Smooth muscle cell of the brain vasculature (primary cell): ENCODE results near the gene MTHFD1L.
"Not testable (repeated sequence)": the region's sequence is repeated elsewhere in the genome, so short reads cannot be mapped to it uniquely, and the experiment has no call there.

Experiments
- DNase-seq: peaks from one replicate; pipeline ENCODE4 v3.0.0-alpha.2; 2012; ENCODE audit warnings: low read depth, low spot score

MTHFD1L gene

DNA sequence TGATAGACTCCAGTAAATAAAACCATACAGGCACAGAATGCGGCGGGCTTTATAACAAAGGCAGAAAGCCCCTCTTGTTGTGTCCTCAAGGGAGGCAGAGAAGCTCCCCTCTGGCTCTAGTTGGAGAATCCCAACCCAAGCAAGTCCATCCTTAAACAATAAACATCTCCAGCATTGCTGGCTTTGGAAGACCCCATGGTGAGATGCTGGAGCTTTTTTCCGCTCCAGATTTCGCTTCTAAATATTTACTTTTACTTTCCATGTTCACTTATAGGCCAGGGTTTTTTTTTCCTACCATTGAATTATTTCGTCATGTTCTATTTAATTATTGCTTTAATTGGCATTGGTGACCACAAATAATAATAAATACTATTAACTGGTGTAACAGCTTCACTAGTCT is 176.2 kb downstream of the MTHFD1L start:
- DNase-seq: no peak

DNA sequence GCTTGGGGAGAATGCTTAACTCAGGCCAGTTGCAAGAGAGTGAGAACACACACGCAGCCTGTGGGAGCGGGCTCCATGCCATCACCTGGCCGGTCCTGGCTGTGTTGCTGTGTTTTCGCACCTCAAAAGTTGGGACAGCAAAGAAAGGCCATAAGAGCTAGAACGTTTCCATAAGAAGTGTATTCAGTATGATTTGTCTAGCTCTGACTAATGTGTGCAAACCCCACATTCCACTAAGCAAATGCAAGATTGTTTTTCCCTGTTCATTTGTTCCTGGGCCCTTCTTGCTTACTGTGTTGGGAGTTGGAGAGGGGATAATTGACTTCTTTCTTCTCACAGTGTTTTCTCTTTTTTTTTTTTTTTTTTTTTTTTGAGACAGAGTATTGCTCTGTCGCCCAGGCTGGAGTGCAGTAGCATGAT is 177.4 kb downstream of the MTHFD1L start:
- DNase-seq: not testable (repeated sequence)

DNA sequence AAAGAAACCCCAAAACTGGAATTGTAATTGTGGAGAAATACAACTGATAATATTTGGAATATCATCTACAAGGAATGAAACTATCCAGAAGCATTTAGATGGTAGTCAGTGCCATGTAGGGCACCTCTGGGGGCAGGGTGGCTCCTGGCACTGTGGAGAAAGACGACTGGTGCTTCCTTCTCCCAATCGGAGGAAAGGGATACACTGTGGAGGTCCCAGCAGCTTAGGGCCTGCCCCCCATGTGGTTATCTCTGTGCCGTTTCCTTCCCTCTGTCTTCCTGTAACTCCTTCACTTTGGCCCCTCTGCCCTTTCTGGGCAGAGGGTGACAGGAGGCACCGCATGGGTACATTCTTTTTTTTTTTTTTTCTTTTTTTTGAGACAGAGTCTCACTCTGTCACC is 178.4 kb downstream of the MTHFD1L start:
- DNase-seq: no peak

DNA sequence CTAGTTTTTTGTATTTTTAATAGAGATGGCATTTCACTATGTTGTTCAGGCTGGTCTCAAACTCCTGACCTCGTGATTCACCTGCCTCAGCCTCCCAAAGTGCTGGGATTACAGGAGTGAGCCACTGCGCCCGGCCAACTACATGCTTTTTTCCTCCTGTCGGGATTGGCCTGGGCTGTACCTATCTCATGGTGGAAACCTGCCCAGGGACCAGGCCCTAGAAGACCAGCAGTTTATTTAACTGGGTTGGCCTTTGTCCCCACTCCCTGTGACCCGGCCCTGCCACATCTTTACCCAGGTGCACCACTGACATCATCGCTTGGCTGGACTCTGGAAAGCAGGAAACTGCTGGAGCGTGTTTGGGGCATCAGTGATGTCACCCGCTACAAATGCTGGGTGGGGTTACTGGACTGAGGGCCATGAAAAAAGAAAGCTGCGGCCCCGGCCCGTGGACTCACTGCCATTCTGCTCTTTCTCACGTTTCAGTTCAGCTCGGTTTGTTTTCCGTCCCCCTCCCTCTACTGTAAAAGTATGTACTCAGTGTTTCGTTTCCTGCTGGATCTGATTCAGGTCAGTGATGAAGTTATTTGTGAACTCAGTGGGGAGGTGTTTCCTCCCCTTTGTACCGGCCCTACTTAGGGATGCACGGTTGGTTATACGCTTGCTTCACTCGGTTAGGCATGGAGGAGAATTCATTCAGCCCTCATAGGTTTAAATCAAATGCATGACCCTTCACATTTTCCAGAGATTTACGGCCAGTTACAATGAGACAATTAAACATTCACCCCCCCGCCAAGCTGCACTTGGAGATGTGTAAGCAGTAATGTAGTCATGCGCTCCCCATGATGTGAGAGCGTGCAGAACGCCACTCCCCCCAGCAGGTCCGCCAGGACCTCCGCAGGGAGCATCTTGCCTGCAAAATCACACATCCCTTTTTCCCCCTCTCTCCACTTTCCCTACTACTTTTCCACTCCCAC is 179.3 kb downstream of the MTHFD1L start:
- peak; percentile 87 for DNase-seq

DNA sequence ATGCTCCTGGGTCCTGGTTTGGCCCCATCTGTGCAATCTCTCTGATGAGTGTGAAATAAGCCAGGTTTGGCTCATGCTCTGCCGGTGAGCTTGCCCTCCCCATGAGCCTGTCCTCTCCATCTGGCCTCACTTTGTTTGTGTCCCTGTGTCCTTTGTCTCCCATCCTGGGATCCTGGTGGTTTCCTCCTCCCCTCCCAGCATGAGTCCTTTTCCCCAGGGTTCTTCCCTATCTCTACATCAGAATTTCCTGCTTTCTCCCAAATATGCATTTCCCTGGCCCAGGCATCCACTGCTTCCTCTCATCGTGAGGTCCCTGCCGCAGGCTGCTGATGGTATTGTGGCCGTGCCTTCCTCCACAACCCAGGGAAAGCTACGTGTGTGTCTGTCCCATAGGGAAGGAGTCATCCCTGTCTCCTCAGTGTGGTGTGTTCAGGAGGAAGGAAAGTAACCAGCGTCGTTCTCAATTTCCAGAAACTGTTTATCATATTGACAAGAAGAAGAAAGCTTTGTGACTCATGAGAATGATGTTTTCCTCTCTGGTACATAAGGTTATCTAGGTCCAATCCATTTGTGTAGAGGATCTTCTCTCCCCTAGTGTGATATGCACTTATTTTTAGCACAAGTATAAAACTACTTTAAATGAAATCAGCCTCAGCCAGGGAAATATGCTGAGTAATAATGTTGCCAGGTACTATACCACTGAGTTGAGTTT is 180.2 kb downstream of the MTHFD1L start:
- DNase-seq: not testable (repeated sequence)

GRCh38 chr6:151051164-151051563 is 185.7 kb downstream of the MTHFD1L start:
- no peak for DNase-seq

GRCh38 chr6:151052021-151052646 is 186.6 kb downstream of the MTHFD1L start:
- no peak for DNase-seq

- no peak for DNase-seq
Observed at GRCh38 chr6:151054306-151054705, 188.8 kb downstream of the MTHFD1L start.

- DNase-seq: no peak
Observed at GRCh38 chr6:151056230-151056907, 190.9 kb downstream of the MTHFD1L start.

DNA sequence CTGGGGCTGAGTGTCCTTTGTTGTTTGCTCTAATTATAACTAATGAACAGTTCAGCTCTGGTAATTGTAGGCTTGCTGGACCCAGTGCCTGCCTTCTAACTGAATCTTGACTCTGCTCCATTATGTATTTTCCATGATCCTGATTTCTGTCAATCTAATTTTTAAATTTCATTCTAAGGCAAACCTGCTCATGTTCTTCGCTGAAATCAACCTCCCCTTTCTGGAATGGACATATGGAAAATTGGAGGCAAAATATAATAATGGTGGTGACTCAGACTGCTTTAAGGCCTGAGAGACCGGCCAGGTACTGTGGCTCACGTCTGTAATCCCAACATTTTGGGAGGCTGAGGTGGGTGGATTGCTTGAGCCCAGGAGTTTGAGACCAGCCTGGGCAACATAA is 191.6 kb downstream of the MTHFD1L start:
- no peak for DNase-seq

DNA sequence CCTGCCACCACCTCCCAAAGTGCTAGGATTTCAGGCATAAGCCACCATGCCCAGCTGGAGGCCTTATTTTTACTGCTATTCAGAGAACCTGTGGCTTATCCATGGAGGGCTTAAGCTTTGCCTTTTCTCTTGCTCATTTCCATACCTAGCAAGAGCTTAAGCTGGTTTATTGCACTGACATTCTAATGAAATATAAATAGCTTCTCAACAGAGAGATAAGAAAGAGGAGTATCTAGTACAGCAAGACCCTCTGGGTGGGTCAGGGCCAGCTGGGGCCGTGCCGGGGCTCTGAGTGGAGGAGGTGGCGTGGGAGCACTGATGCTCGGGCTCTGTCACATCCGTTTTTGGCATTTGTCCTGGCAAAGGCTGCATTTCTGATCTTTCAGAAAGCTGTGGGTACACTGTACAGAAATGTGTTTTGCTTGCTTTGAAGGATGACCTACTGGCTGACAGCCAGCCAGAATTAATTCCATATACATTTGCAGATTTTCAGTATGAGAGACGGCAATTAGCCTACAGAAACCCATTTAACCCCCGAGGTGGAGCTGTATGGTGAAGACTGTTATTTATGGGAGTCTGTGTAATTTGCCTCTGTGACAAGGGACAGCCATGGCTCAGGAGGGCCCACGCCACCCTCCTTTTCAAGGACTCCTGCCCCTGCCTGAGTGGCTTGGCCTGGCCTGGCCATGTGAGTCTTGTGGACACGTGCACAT is 192.7 kb downstream of the MTHFD1L start:
- no peak for DNase-seq

GRCh38 chr6:151059612-151060095 is 194.2 kb downstream of the MTHFD1L start:
- no peak for DNase-seq

- DNase-seq: no peak
Observed at GRCh38 chr6:151060096-151060765, 194.7 kb downstream of the MTHFD1L start.

DNA sequence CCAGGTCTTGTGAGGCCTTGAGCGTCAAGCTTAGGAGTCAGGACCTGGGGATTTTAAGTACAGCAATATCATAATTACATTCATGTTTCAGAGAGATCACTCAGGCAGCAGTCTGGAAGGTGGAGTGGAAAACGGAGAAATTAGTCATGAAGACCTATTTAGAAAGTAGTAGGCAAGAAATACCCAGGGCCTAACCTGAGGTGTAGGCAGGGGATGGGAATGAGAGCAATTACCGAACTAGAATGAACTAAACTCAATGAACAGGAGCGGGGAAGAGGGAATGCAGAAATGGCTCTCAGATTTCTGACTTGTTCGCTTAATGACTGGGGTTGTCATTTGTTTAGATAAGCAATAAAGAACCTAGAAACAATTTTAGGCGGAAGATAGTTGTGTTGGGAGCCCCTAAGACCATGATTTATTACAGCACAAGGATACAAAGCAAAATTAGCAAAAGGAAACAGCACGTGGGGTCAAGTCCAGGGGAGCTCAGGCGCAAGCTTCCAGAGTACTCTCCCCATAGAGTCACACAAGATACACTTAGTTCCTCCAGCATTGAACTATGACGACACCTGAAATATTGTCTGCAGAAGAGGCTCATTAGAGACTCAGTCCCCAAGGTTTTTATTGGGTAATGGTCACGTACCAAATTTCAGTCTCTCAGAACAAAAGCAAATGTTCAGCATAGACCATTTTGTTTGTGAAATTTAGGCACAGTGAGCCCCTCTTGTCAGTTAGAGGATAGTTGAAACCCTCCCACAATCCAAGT is 195.4 kb downstream of the MTHFD1L start:
- DNase-seq: no peak

- no peak for DNase-seq
Observed at GRCh38 chr6:151063352-151063751, 197.8 kb downstream of the MTHFD1L start.

DNA sequence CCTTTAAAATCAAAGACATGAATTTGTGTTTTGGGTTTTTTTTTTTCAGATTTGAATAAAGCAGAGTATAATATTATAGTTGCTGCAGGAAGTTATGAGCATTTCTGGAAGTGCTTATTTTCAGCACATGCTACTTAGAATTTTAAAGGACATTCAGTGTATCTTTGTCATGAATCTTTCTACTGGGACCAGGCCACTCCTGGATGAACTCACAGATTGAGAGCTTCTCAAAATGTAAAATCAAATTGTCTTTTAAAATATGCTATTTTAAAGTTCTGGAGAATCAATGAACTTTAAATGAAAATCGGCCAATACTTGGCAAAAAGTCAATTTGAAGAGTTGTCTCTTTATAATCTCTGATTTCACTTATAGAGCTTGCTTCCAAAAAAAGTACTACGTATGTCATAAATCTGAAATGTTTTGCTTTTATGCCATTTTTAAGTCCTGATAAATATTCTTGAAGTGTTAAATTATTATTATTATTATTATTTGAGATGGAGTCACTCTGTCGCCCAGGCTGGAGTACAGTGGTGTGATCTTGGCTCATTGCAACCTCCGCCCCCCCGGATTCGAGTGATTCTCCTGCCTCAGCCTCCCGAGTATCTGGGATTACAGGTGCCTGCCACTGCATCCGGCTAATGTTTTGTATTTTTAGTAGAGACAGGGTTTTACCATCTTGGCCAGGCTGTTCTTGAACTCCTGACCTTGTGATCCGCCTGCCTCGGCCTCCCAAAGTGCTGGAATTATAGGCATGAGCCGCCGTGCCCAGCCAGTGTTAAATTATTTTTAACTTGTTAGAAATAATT is 198.5 kb downstream of the MTHFD1L start:
- DNase-seq: no peak

DNA sequence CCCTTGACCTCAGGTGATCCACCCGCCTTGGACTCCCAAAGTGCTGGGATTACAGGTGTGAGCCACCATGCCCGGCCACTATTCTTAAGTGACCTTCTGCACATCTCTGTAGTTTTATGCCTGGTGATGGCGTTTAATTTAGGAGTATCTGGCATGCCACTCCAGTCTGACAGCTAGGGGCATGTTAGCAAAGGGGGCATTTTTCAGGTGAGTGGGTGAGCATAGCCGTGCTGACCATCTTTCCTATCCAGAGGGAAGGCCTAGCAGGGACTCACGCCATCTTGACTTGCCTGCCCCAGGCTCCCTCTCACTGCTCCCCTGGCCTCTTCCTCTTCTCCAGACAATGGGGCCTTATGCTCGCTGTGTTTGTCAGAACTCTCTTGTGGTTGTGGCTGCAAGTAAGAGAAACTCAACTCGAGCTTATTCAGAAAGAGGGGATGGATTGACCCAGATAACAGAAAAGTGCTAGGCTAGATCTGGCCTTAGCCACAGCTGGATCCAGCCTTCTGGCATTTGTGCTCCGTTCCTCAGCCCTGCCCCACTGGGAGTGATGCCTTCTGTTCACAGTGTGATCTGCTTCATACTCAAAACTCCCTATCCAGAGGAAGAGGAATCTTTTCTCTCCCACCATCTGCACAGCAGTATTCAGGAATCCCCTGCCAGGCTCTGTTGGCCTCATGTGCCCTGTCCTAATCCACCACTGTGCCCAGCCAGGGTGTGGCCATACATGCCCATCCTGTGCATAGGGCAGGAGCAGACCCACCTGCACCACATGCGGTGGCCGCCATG is 199.7 kb downstream of the MTHFD1L start:
- no peak for DNase-seq
